ENCODE data around the gene CDH23. TPM values are rescaled to one million over a fixed set of nuclear protein-coding genes. Genes with fewer than 3 reads are reported as not detected.

Gene CDH23
- total RNA-seq, 1 experiment from 2014 or later: 2.1 TPM

- peaks cover 7% of the 10 kb centered on the region; the same call in 1 of the 2 replicates for H4K20me1 ChIP-seq (ENCODE audit: insufficient read depth, low read depth, low read length)
- DNase-seq: no peak
- no peak overlapping the region for H3K27ac ChIP-seq (ENCODE audit: low read length)
- no peaks in the 10 kb centered on the region for H3K9me3 ChIP-seq (ENCODE audit: low read length)
- no peak overlapping the region for H3K9ac ChIP-seq (ENCODE audit: low read length)
- peaks cover 42% of the 10 kb centered on the region for H3K4me1 ChIP-seq (ENCODE audit: low read length)
- H3K36me3 ChIP-seq (ENCODE audit: insufficient read depth, low read length): no peaks in the 10 kb centered on the region
- H3K4me2 ChIP-seq (ENCODE audit: low read depth, low read length, poor library complexity, severe bottlenecking): no peak overlapping the region
- H3K9me2 ChIP-seq (replicated peaks; ENCODE audit: insufficient read depth, low read length): no peaks in the 10 kb centered on the region
- H2AFZ ChIP-seq (ENCODE audit: low read length): no peak overlapping the region
- no peaks in the 10 kb centered on the region for H3K79me2 ChIP-seq (ENCODE audit: low read length)
- H3K27me3 ChIP-seq (ENCODE audit: low read length): no peaks in the 10 kb centered on the region
- no peak overlapping the region for H3K4me3 ChIP-seq (ENCODE audit: low read length)
Measured at GRCh38 chr10:71731791-71732190, 335.1 kb downstream of the CDH23 start.

- DNase-seq: no peak
- Histone ChIP-seq H3K27ac (ENCODE audit: low read length) (no peak overlapping the region), H3K4me1 (ENCODE audit: low read length) (peaks cover 13% of the 10 kb centered on the region), H3K79me2 (ENCODE audit: low read length) (no peaks in the 10 kb centered on the region), H3K9ac (ENCODE audit: low read length) (no peak overlapping the region), H3K4me2 (ENCODE audit: low read depth, low read length, poor library complexity, severe bottlenecking) (no peak overlapping the region), H3K4me3 (ENCODE audit: low read length) (no peak overlapping the region), H2AFZ (ENCODE audit: low read length) (no peak overlapping the region), H4K20me1 (ENCODE audit: insufficient read depth, low read depth, low read length) (peaks cover 12% of the 10 kb centered on the region; the same call in 1 of the 2 replicates), H3K27me3 (ENCODE audit: low read length) (no peaks in the 10 kb centered on the region), H3K36me3 (ENCODE audit: insufficient read depth, low read length) (no peaks in the 10 kb centered on the region), H3K9me3 (ENCODE audit: low read length) (no peaks in the 10 kb centered on the region), H3K9me2 (replicated peaks; ENCODE audit: insufficient read depth, low read length) (no peaks in the 10 kb centered on the region)
Measured at GRCh38 chr10:71734797-71735196, 338.1 kb downstream of the CDH23 start.

DNA sequence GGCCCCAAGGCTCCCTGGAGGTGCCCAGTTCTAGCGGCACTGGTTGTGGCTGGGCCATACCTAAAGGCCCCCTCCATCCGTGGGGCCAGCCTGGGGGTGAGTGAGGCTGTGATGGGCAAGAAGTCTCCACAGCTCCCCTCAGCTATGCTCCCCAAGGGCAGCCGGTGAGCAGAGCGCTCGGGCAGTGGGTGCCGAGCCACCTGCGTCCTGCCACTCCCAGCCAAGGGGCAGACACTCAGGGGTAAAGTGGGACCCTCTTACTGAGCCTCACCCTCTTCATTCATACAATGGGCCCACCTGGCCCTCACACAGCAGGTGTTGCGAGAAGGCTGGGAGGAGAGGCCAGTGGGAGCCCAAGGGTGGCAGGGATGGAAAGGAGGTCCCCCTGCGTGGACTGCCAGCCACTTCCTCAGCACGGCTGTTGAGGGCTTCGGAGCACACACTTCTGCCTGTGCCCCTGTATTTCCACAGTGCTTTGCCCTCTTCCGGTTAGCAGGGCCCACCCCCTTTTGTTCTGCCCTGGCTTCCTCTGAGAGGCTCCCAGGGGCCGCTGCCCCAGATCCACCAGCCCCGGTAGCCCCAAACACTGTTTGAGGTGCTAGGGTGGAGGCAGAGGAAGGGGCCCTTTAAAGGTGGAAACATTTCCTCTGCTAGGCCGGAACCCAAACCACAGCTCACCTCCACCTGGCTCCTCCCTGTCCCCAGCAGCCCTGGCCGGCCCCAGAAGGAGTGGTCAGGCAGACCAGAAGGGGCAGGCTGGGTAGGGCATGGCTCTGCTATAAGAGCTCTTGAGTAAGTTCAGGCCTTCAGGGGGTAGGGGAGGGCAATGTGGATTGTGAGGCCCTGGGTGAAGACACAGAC is 339.2 kb downstream of the CDH23 start:
- no peaks in the 10 kb centered on the region for H3K36me3 ChIP-seq (ENCODE audit: insufficient read depth, low read length)
- H3K4me1 ChIP-seq (ENCODE audit: low read length): peaks cover 13% of the 10 kb centered on the region
- no peaks in the 10 kb centered on the region for H3K27me3 ChIP-seq (ENCODE audit: low read length)
- no peak overlapping the region for H3K9ac ChIP-seq (ENCODE audit: low read length)
- H3K9me2 ChIP-seq (replicated peaks; ENCODE audit: insufficient read depth, low read length): no peaks in the 10 kb centered on the region
- no peak overlapping the region for H3K4me2 ChIP-seq (ENCODE audit: low read depth, low read length, poor library complexity, severe bottlenecking)
- H3K79me2 ChIP-seq (ENCODE audit: low read length): no peaks in the 10 kb centered on the region
- no peak overlapping the region for H3K4me3 ChIP-seq (ENCODE audit: low read length)
- peaks cover 12% of the 10 kb centered on the region; the same call in 1 of the 2 replicates for H4K20me1 ChIP-seq (ENCODE audit: insufficient read depth, low read depth, low read length)
- H3K9me3 ChIP-seq (ENCODE audit: low read length): no peaks in the 10 kb centered on the region
- no peak overlapping the region for H3K27ac ChIP-seq (ENCODE audit: low read length)
- H2AFZ ChIP-seq (ENCODE audit: low read length): no peak overlapping the region
- DNase-seq: no peak

GRCh38 chr10:71736570-71736952 is 339.8 kb downstream of the CDH23 start:
- no peak overlapping the region for H2AFZ ChIP-seq (ENCODE audit: low read length)
- H3K9me3 ChIP-seq (ENCODE audit: low read length): no peaks in the 10 kb centered on the region
- peaks cover 12% of the 10 kb centered on the region; the same call in 1 of the 2 replicates for H4K20me1 ChIP-seq (ENCODE audit: insufficient read depth, low read depth, low read length)
- no peaks in the 10 kb centered on the region for H3K27me3 ChIP-seq (ENCODE audit: low read length)
- H3K27ac ChIP-seq (ENCODE audit: low read length): no peak overlapping the region
- peaks cover 13% of the 10 kb centered on the region for H3K4me1 ChIP-seq (ENCODE audit: low read length)
- H3K9ac ChIP-seq (ENCODE audit: low read length): no peak overlapping the region
- no peak overlapping the region for H3K4me3 ChIP-seq (ENCODE audit: low read length)
- no peaks in the 10 kb centered on the region for H3K9me2 ChIP-seq (replicated peaks; ENCODE audit: insufficient read depth, low read length)
- no peaks in the 10 kb centered on the region for H3K36me3 ChIP-seq (ENCODE audit: insufficient read depth, low read length)
- no peak overlapping the region for H3K4me2 ChIP-seq (ENCODE audit: low read depth, low read length, poor library complexity, severe bottlenecking)
- no peak for DNase-seq
- no peaks in the 10 kb centered on the region for H3K79me2 ChIP-seq (ENCODE audit: low read length)

GRCh38 chr10:71737001-71737833 is 340.5 kb downstream of the CDH23 start:
- no peak for DNase-seq
- Histone ChIP-seq H3K79me2 (ENCODE audit: low read length) (no peaks in the 10 kb centered on the region), H3K4me2 (ENCODE audit: low read depth, low read length, poor library complexity, severe bottlenecking) (no peak overlapping the region), H4K20me1 (ENCODE audit: insufficient read depth, low read depth, low read length) (peaks cover 12% of the 10 kb centered on the region; the same call in 1 of the 2 replicates), H3K27ac (ENCODE audit: low read length) (no peak overlapping the region), H3K4me1 (ENCODE audit: low read length) (peaks cover 13% of the 10 kb centered on the region), H3K9me3 (ENCODE audit: low read length) (no peaks in the 10 kb centered on the region; the same call in 1 of the 2 replicates), H3K27me3 (ENCODE audit: low read length) (no peaks in the 10 kb centered on the region), H3K9me2 (replicated peaks; ENCODE audit: insufficient read depth, low read length) (no peaks in the 10 kb centered on the region), H3K4me3 (ENCODE audit: low read length) (no peak overlapping the region), H3K9ac (ENCODE audit: low read length) (no peak overlapping the region), H2AFZ (ENCODE audit: low read length) (no peak overlapping the region), H3K36me3 (ENCODE audit: insufficient read depth, low read length) (no peaks in the 10 kb centered on the region)

DNA sequence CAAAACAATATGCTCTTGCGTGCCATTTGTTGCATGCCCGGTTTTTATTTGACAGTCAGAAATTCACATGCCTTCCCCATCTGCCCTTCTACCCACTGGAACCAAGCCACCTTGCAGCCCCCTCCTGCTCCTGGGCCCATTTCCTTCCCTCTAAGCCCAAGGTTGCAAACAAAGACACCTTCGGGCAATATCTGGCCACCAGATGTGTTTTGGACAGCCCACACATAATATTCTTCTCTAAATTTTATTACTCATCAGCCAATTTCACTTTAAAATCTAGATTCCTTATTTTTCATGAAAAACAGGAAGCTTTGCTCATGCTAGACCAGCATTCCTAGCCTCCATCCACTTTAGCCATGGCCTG is 341.1 kb downstream of the CDH23 start:
- Histone ChIP-seq H3K27me3 (ENCODE audit: low read length) (0 out of 2 replicates have a peak, but pooled peaks cover 3% of the 10 kb centered on the region), H3K36me3 (ENCODE audit: insufficient read depth, low read length) (no peaks in the 10 kb centered on the region), H3K79me2 (ENCODE audit: low read length) (no peaks in the 10 kb centered on the region), H4K20me1 (ENCODE audit: insufficient read depth, low read depth, low read length) (peaks cover 12% of the 10 kb centered on the region; the same call in 1 of the 2 replicates), H3K27ac (ENCODE audit: low read length) (no peak overlapping the region), H2AFZ (ENCODE audit: low read length) (no peak overlapping the region), H3K9ac (ENCODE audit: low read length) (no peak overlapping the region), H3K4me3 (ENCODE audit: low read length) (no peak overlapping the region), H3K4me1 (ENCODE audit: low read length) (peaks cover 9% of the 10 kb centered on the region), H3K9me3 (ENCODE audit: low read length) (no peaks in the 10 kb centered on the region; the same call in 1 of the 2 replicates), H3K4me2 (ENCODE audit: low read depth, low read length, poor library complexity, severe bottlenecking) (no peak overlapping the region), H3K9me2 (replicated peaks; ENCODE audit: insufficient read depth, low read length) (no peaks in the 10 kb centered on the region)
- DNase-seq: no peak

- no peak overlapping the region for H3K27ac ChIP-seq (ENCODE audit: low read length)
- H3K79me2 ChIP-seq (ENCODE audit: low read length): no peaks in the 10 kb centered on the region
- DNase-seq: no peak
- H2AFZ ChIP-seq (ENCODE audit: low read length): no peak overlapping the region
- peaks cover 3% of the 10 kb centered on the region; the same call in 1 of the 2 replicates for H3K9me3 ChIP-seq (ENCODE audit: low read length)
- H3K9ac ChIP-seq (ENCODE audit: low read length): no peak overlapping the region
- H4K20me1 ChIP-seq (ENCODE audit: insufficient read depth, low read depth, low read length): peaks cover 11% of the 10 kb centered on the region; the same call in 1 of the 2 replicates
- no peak overlapping the region for H3K4me3 ChIP-seq (ENCODE audit: low read length)
- no peaks in the 10 kb centered on the region for H3K36me3 ChIP-seq (ENCODE audit: insufficient read depth, low read length)
- H3K4me2 ChIP-seq (ENCODE audit: low read depth, low read length, poor library complexity, severe bottlenecking): no peak overlapping the region
- no peaks in the 10 kb centered on the region for H3K9me2 ChIP-seq (replicated peaks; ENCODE audit: insufficient read depth, low read length)
- H3K4me1 ChIP-seq (ENCODE audit: low read length): no peaks in the 10 kb centered on the region; the same call in 1 of the 2 replicates
- H3K27me3 ChIP-seq (ENCODE audit: low read length): 0 out of 2 replicates have a peak, but pooled peaks cover 3% of the 10 kb centered on the region
Measured at GRCh38 chr10:71739358-71739900, 342.7 kb downstream of the CDH23 start.

Measured in Karpas-422 (cell line).